GM20431 (cell line): Measurements from ENCODE around the gene PACSIN2.

ENCODE experiments used
- in situ Hi-C: fragments of 300-500 bp; cut with MseI, MboI; formaldehyde crosslinking; loops from one replicate; pipeline ENCODE4 v1.15.0; 2020; ENCODE audit warnings: low sequenced_read_pairs; ENCODE audit not compliant: unreplicated experiment

The PACSIN2 gene

GRCh38 chr22:42994276-42994916, 20.6 kb downstream of the PACSIN2 start:
- in situ Hi-C loops, result no loop called here

GRCh38 chr22:42993651-42994275, 21.2 kb downstream of the PACSIN2 start:
- in situ Hi-C loops, result no loop called here

- in situ Hi-C loops, result no loop called here
Measured at GRCh38 chr22:42992886-42993479, 22.0 kb downstream of the PACSIN2 start.

- in situ Hi-C loops, result no loop called here
Measured at GRCh38 chr22:42992092-42992491, 22.9 kb downstream of the PACSIN2 start.

GRCh38 chr22:42991010-42991651, 23.8 kb downstream of the PACSIN2 start:
- in situ Hi-C loops, result no loop called here

GRCh38 chr22:42990131-42990838, 24.7 kb downstream of the PACSIN2 start:
- in situ Hi-C loops, result no loop called here

GRCh38 chr22:42986115-42986514, 28.8 kb downstream of the PACSIN2 start:
- in situ Hi-C loops, result no loop called here

- in situ Hi-C loops, result no loop called here
Measured at GRCh38 chr22:42985531-42985905, 29.4 kb downstream of the PACSIN2 start.

- in situ Hi-C loops, result no loop called here
Measured at GRCh38 chr22:42984814-42985530, 30.0 kb downstream of the PACSIN2 start.

- in situ Hi-C loops, result no loop called here
Measured at GRCh38 chr22:42984397-42984796, 30.6 kb downstream of the PACSIN2 start.

GRCh38 chr22:42983470-42983869, 31.5 kb downstream of the PACSIN2 start:
- in situ Hi-C loops, result no loop called here

- in situ Hi-C loops, result no loop called here
Measured at GRCh38 chr22:42979606-42980005, 35.3 kb downstream of the PACSIN2 start.

GRCh38 chr22:42978453-42979103, 36.4 kb downstream of the PACSIN2 start:
- in situ Hi-C loops, result no loop called here

- in situ Hi-C loops, result no loop called here
Measured at GRCh38 chr22:42977569-42977968, 37.4 kb downstream of the PACSIN2 start.

- in situ Hi-C loops, result no loop called here
Measured at GRCh38 chr22:42976217-42976933, 38.6 kb downstream of the PACSIN2 start.

- in situ Hi-C loops, result no loop called here
Measured at GRCh38 chr22:42974223-42974622, 40.7 kb downstream of the PACSIN2 start.

GRCh38 chr22:42973536-42973881, 41.4 kb downstream of the PACSIN2 start:
- in situ Hi-C loops, result no loop called here

- in situ Hi-C loops, result no loop called here
Measured at GRCh38 chr22:42972649-42973535, 42.1 kb downstream of the PACSIN2 start.
